ENCODE results near the gene TRIM25. TPM values are rescaled to one million over a fixed set of nuclear protein-coding genes. Genes with fewer than 3 reads are reported as not detected.

The TRIM25 gene
- total RNA-seq, 1 donor = 28.9 TPM

DNA sequence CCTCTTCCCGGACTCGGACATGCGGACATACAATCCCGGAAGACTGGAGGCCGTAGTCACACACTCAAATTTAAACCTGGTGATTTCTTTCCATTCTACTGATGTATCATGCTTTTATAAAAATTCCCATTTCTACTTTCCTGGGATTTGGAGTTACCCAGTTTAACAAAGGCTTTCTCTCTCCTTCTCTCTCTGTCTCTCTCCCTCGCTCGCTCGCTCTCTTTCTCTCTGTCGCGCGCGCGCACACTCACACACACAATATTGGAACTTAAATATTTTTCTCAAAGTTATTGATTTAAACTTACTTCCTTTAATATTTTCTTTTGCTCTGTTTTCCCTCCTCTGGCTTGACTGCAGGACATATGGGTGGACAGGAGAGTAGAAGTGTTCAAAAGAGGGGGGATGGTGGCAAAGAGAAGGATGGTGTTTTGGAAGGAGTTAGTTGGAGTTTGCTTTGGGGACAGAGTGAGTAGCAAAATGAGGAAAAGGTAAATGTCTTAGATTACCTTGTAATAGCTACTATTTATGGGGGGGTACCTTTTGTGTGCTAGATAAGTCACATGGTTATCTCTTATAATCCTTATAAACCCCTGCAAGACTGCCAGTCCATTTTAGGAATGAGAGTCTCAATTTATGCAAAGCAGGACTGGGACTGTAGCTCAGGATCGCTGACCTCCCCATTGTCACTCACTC is 878 bp upstream of the TRIM25 start:
- peak overlapping the region; percentile 95 for H3K4me3 ChIP-seq (ENCODE audit: low read depth, low read length)
- TF ChIP-seq, protein P1, sequence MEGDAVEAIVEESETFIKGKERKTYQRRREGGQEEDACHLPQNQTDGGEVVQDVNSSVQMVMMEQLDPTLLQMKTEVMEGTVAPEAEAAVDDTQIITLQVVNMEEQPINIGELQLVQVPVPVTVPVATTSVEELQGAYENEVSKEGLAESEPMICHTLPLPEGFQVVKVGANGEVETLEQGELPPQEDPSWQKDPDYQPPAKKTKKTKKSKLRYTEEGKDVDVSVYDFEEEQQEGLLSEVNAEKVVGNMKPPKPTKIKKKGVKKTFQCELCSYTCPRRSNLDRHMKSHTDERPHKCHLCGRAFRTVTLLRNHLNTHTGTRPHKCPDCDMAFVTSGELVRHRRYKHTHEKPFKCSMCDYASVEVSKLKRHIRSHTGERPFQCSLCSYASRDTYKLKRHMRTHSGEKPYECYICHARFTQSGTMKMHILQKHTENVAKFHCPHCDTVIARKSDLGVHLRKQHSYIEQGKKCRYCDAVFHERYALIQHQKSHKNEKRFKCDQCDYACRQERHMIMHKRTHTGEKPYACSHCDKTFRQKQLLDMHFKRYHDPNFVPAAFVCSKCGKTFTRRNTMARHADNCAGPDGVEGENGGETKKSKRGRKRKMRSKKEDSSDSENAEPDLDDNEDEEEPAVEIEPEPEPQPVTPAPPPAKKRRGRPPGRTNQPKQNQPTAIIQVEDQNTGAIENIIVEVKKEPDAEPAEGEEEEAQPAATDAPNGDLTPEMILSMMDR (IDR thresholded peaks at IDR 0.05; ENCODE audit: insufficient read depth, low read depth, low read length) = no peak
- peak; percentile 30 for DNase-seq (ENCODE audit: low read depth)

DNA sequence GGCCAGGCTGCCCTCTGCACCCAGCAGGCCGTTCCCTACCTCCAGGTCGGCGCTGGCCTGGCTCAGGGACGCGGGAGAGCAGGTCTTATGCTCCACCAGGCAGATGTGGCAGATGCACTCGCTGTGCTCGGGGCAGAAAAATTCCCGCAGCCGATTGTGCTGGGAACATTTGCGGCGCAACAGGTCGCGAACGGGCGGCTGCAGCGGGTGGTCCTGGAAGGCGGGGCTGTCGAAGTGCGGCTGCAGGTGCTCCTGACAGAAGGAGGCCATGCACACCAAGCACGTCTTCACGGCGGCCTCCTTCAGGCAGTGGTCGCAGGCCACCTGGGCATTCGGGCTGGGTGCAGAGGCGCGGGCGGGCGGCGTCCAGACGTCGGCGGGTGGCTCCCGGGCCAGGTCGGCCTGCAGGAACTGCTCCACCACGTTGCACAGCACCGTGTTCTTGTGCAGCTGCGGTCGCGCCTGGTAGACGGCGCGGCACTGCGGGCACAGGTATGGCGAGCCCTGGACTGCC is 439 bp downstream of the TRIM25 start:
- TF ChIP-seq, protein P1 (IDR thresholded peaks at IDR 0.05; ENCODE audit: insufficient read depth, low read depth, low read length) = no peak
- DNase-seq (ENCODE audit: low read depth) = peak; percentile 22
- H3K4me3 ChIP-seq (ENCODE audit: low read depth, low read length) = peak overlapping the region; percentile 95

DNA sequence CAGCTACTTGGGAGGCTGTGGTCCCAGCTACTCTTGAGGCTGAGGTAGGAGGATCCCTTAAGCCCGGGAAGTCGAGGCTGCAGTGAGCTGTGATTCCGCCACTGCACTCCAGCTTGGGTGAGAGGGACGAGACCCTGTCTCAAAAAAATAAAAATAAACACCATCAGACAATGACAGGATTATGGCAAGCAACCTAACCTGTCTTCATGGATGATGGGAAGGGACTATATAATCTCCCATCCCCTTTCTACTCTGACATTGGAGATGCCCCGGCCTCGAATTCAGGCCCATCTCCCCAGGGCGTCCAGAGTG is 893 bp downstream of the TRIM25 start:
- H3K4me3 ChIP-seq (ENCODE audit: low read depth, low read length) = peak overlapping the region; percentile 95
- TF ChIP-seq, protein P1 (IDR thresholded peaks at IDR 0.05; ENCODE audit: insufficient read depth, low read depth, low read length) = no peak
- no peak for DNase-seq (ENCODE audit: low read depth)

DNA sequence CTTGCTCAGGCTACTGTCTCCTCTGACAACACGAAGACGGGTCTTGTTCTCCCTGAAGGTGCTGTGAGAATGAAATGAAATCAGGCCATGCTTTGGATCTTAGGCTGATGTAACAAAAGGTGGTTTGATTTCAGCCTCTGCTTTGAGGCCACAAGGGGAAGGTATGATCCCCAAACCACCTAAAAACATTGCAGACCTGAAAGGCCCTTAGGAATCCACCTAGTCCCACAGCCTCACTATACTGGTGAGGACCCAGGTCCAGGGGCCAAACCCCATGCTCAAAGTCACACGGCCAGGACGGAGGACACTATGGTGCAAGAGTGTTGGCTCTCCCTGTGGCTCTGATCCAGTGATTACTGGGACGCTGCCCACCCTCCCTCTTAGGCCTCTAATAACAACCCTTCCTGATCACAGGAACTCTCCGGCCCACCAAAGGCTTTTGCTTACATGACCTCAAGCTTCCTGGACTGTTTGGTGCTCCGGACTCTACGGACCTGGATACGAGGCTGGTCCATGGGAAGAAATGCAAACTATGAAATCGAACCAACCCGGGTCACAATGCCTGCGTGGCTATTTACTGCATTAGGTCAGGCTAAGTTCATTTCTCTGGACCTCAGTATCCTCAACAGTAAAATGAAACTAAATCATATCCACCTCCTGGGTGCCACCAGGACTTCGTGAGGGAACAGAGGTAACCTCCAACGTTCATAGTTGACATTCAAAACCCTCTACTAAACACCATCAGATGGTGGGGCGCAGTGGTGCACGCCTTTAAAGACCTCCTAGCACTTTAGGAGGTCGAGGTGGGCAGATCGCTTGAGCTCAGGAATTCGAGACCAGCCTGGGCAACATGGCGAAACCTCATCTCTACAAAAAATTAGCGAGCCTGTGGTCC is 1.5 kb downstream of the TRIM25 start:
- TF ChIP-seq, protein P1 (IDR thresholded peaks at IDR 0.05; ENCODE audit: insufficient read depth, low read depth, low read length) = no peak
- DNase-seq (ENCODE audit: low read depth) = peak; percentile 60
- peak overlapping the region; percentile 95 for H3K4me3 ChIP-seq (ENCODE audit: low read depth, low read length)

DNA sequence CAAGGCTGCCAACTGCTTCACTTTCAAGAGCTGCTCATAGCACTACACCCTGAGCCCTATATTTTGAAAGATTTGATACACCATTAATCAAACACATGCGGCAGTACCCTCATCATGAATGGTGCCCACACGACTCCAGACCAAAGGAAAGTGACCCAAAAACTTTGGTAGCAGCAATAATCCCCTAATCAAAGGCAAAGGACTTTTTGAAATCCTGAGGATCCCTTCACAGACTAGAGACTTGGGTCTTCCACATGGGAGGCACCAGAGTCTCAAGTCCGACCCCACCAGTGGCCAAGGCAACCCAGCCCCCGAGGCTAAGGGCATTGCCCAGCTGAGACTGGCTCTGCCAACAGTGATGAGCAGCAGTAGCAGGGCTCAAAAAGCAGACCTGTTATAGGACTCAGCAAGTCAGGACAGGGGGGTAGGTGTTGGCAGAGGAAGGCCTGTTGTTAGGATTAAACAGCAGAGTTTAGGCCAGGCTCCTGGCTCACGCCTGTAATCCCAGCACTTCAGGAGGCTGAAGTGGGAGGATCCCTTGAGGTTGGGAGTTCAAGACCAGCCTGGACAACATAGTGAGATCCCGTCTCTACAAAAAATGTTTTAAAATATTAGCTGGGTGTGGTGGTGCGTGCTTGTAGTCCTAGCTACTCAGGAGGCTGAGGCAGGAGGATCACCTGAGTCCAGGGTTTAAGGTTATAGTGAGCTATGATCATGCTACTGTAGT is 3.2 kb downstream of the TRIM25 start:
- H3K4me3 ChIP-seq (ENCODE audit: low read depth, low read length) = peak overlapping the region; percentile 16
- DNase-seq (ENCODE audit: low read depth) = no peak
- TF ChIP-seq, protein P1 (IDR thresholded peaks at IDR 0.05; ENCODE audit: insufficient read depth, low read depth, low read length) = no peak

DNA sequence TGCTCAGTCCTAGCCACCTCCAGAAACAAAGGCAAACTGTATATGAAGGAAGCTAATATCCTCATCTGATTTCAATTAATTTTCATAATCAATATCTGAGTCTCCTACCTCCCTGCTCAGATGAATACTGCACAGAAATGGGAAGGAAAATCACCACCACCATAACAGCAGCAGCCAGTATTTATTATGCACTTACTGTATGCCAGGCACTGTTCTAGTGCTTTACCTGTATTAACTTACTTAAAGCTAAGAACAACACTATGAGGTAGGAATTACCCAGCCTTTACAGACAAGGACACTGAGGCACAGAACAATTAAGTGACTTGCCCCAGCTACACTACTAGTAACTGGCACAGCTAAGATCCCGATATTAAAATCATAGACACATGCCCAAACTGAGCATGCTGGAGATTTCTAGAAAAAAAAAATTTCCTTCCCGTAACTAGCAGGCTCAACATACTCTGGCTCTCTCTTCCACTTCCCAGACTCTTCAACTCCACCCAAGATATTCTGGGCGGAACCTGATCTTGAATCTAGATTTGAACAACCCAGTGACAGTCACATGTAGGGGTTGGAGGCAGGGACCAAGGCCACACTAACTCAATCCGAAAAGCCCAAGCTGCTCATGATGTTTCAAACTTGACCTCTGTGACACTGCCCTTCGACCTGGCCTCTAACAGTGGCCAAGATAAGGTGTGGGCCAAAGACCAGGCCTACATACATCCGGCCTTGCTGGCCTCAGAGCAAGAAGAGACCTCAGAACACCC is 3.9 kb downstream of the TRIM25 start:
- H3K4me3 ChIP-seq (ENCODE audit: low read depth, low read length) = no peak overlapping the region
- DNase-seq (ENCODE audit: low read depth) = no peak
- TF ChIP-seq, protein P1 (IDR thresholded peaks at IDR 0.05; ENCODE audit: insufficient read depth, low read depth, low read length) = no peak
